T-helper 2 cell treated with Interferon-gamma antibody and Interleukin-4, amounts not matched to agents 5 μg/mL and 100 μg/mL, for 36 hours (primary cell): ENCODE measurements around the gene MCEMP1.
"Not testable (repeated sequence)": the region's sequence is repeated elsewhere in the genome, so short reads cannot be mapped to it uniquely, and the experiment has no call there.

ENCODE experiments used
- DNase-seq: peaks from one replicate; pipeline ENCODE4 v3.0.0; 2021; ENCODE audit warnings: low spot score
- H3K27ac Mint-ChIP-seq: one replicate; pipeline ENCODE4 v1.8.0; 2021; ENCODE audit warnings: mild to moderate bottlenecking, mixed read lengths
- H3K27me3 Mint-ChIP-seq: one replicate; pipeline ENCODE4 v1.8.0; 2021; ENCODE audit warnings: low read depth, mixed read lengths
- H3K36me3 Mint-ChIP-seq: one replicate; pipeline ENCODE4 v1.8.0; 2021; ENCODE audit warnings: low read depth, mixed read lengths
- H3K4me1 Mint-ChIP-seq: one replicate; pipeline ENCODE4 v1.8.0; 2021; ENCODE audit warnings: low read depth, mixed read lengths
- H3K4me3 Mint-ChIP-seq: one replicate; pipeline ENCODE4 v1.8.0; 2022; ENCODE audit warnings: mild to moderate bottlenecking, moderate library complexity, mixed read lengths
- H3K9me3 Mint-ChIP-seq: one replicate; pipeline ENCODE4 v1.8.0; 2021; ENCODE audit warnings: mixed read lengths

MCEMP1 gene

GRCh38 chr19:7639863-7640348, 37.0 kb upstream of the MCEMP1 start:
- Mint-ChIP-seq H3K4me3 (peak overlapping the region; percentile 2), H3K4me1 (peaks cover 14% of the 10 kb centered on the region), H3K36me3 (peaks cover 26% of the 10 kb centered on the region), H3K27me3 (no peaks in the 10 kb centered on the region), H3K9me3 (no peaks in the 10 kb centered on the region), H3K27ac (no peak overlapping the region)
- no peak for DNase-seq

- H3K4me3 Mint-ChIP-seq = no peak overlapping the region
- no peak for DNase-seq
- H3K27ac Mint-ChIP-seq = no peak overlapping the region
- H3K27me3 Mint-ChIP-seq = no peaks in the 10 kb centered on the region
- H3K36me3 Mint-ChIP-seq = peaks cover 30% of the 10 kb centered on the region
- peaks cover 15% of the 10 kb centered on the region for H3K4me1 Mint-ChIP-seq
- no peaks in the 10 kb centered on the region for H3K9me3 Mint-ChIP-seq
These were observed 36.1 kb upstream of the MCEMP1 start for GRCh38 chr19:7640803-7641202.

- H3K4me1 Mint-ChIP-seq = peaks cover 15% of the 10 kb centered on the region
- H3K36me3 Mint-ChIP-seq = peaks cover 30% of the 10 kb centered on the region
- no peak overlapping the region for H3K27ac Mint-ChIP-seq
- no peaks in the 10 kb centered on the region for H3K9me3 Mint-ChIP-seq
- no peaks in the 10 kb centered on the region for H3K27me3 Mint-ChIP-seq
- no peak for DNase-seq
- H3K4me3 Mint-ChIP-seq = no peak overlapping the region
These were observed 35.3 kb upstream of the MCEMP1 start for GRCh38 chr19:7641290-7642276.

GRCh38 chr19:7642295-7643030, 34.4 kb upstream of the MCEMP1 start:
- Mint-ChIP-seq H3K4me3 (no peak overlapping the region), H3K36me3 (peaks cover 30% of the 10 kb centered on the region), H3K27ac (no peak overlapping the region), H3K4me1 (peaks cover 13% of the 10 kb centered on the region), H3K27me3 (no peaks in the 10 kb centered on the region), H3K9me3 (no peaks in the 10 kb centered on the region)
- DNase-seq = no peak

- no peaks in the 10 kb centered on the region for H3K27me3 Mint-ChIP-seq
- no peak for DNase-seq
- peaks cover 11% of the 10 kb centered on the region for H3K4me1 Mint-ChIP-seq
- no peak overlapping the region for H3K4me3 Mint-ChIP-seq
- no peak overlapping the region for H3K27ac Mint-ChIP-seq
- no peaks in the 10 kb centered on the region for H3K9me3 Mint-ChIP-seq
- H3K36me3 Mint-ChIP-seq = peaks cover 32% of the 10 kb centered on the region
These were observed 33.9 kb upstream of the MCEMP1 start for GRCh38 chr19:7643031-7643415.

- not testable (repeated sequence) for H3K27ac Mint-ChIP-seq, DNase-seq, H3K9me3 Mint-ChIP-seq, H3K4me1 Mint-ChIP-seq, H3K4me3 Mint-ChIP-seq, H3K27me3 Mint-ChIP-seq
- peaks cover 32% of the 10 kb centered on the region for H3K36me3 Mint-ChIP-seq
These were observed 33.0 kb upstream of the MCEMP1 start for GRCh38 chr19:7643629-7644549.

GRCh38 chr19:7644550-7644877, 32.4 kb upstream of the MCEMP1 start:
- Mint-ChIP-seq H3K36me3 (peaks cover 29% of the 10 kb centered on the region), H3K4me1 (peaks cover 7% of the 10 kb centered on the region), H3K27ac (no peak overlapping the region), H3K9me3 (no peaks in the 10 kb centered on the region), H3K27me3 (no peaks in the 10 kb centered on the region), H3K4me3 (no peak overlapping the region)
- no peak for DNase-seq

GRCh38 chr19:7645163-7645562, 31.7 kb upstream of the MCEMP1 start:
- no peak for DNase-seq
- Mint-ChIP-seq H3K4me3 (no peak overlapping the region), H3K27ac (no peak overlapping the region), H3K4me1 (peaks cover 3% of the 10 kb centered on the region), H3K9me3 (no peaks in the 10 kb centered on the region), H3K36me3 (peaks cover 22% of the 10 kb centered on the region), H3K27me3 (no peaks in the 10 kb centered on the region)

- DNase-seq = no peak
- Mint-ChIP-seq H3K27me3 (no peaks in the 10 kb centered on the region), H3K27ac (peak overlapping the region; percentile 2), H3K9me3 (no peaks in the 10 kb centered on the region), H3K4me1 (peaks cover 3% of the 10 kb centered on the region), H3K36me3 (peaks cover 19% of the 10 kb centered on the region), H3K4me3 (no peak overlapping the region)
These were observed 31.0 kb upstream of the MCEMP1 start for GRCh38 chr19:7645656-7646425.

GRCh38 chr19:7646426-7646700, 30.5 kb upstream of the MCEMP1 start:
- no peak for DNase-seq
- Mint-ChIP-seq H3K4me1 (peaks cover 3% of the 10 kb centered on the region), H3K27me3 (no peaks in the 10 kb centered on the region), H3K27ac (no peak overlapping the region), H3K9me3 (no peaks in the 10 kb centered on the region), H3K36me3 (peaks cover 19% of the 10 kb centered on the region), H3K4me3 (no peak overlapping the region)

GRCh38 chr19:7647156-7647555, 29.7 kb upstream of the MCEMP1 start:
- no peaks in the 10 kb centered on the region for H3K27me3 Mint-ChIP-seq
- no peaks in the 10 kb centered on the region for H3K9me3 Mint-ChIP-seq
- no peak for DNase-seq
- H3K4me1 Mint-ChIP-seq = peaks cover 4% of the 10 kb centered on the region
- H3K4me3 Mint-ChIP-seq = no peak overlapping the region
- H3K36me3 Mint-ChIP-seq = peaks cover 19% of the 10 kb centered on the region
- H3K27ac Mint-ChIP-seq = no peak overlapping the region

- Mint-ChIP-seq H3K9me3 (no peaks in the 10 kb centered on the region), H3K4me1 (peaks cover 7% of the 10 kb centered on the region), H3K4me3 (no peak overlapping the region), H3K27ac (no peak overlapping the region), H3K36me3 (peaks cover 13% of the 10 kb centered on the region), H3K27me3 (no peaks in the 10 kb centered on the region)
- no peak for DNase-seq
These were observed 28.4 kb upstream of the MCEMP1 start for GRCh38 chr19:7648265-7649014.

- H3K27ac Mint-ChIP-seq = no peak overlapping the region
- no peaks in the 10 kb centered on the region for H3K27me3 Mint-ChIP-seq
- peaks cover 7% of the 10 kb centered on the region for H3K4me1 Mint-ChIP-seq
- H3K36me3 Mint-ChIP-seq = peaks cover 6% of the 10 kb centered on the region
- no peak overlapping the region for H3K4me3 Mint-ChIP-seq
- no peak for DNase-seq
- no peaks in the 10 kb centered on the region for H3K9me3 Mint-ChIP-seq
These were observed 26.7 kb upstream of the MCEMP1 start for GRCh38 chr19:7650148-7650547.
